Parathyroid adenoma (tissue), 2 donors: ENCODE measurements around the gene SYTL5.

Source experiments
- H2AFZ ChIP-seq: fragments of 300-600 bp; sonication (generic); one replicate; pipeline ENCODE4 v1.7.0; 2017; ENCODE audit warnings: antibody characterized with exemption, mild to moderate bottlenecking
- H3K27ac ChIP-seq: fragments of 300-600 bp; sonication (generic); one replicate; pipeline ENCODE4 v1.7.0; 2017
- H3K27me3 ChIP-seq: fragments of 300-600 bp; sonication (generic); one replicate; pipeline ENCODE4 v1.7.0; 2017; ENCODE audit warnings: low read length; ENCODE audit not compliant: control insufficient read depth, insufficient read depth
- H3K36me3 ChIP-seq: fragments of 300-600 bp; sonication (generic); one replicate; pipeline ENCODE4 v1.7.0; 2017; ENCODE audit warnings: low read length; ENCODE audit not compliant: control insufficient read depth, insufficient read depth
- H3K4me1 ChIP-seq: fragments of 300-600 bp; sonication (generic); one replicate; pipeline ENCODE4 v1.7.0; 2017; ENCODE audit warnings: control low read depth
- H3K4me2 ChIP-seq: fragments of 300-600 bp; sonication (generic); one replicate; pipeline ENCODE4 v1.7.0; 2017; ENCODE audit warnings: low read length
- H3K4me3 ChIP-seq: fragments of 300-600 bp; sonication (generic); one replicate; pipeline ENCODE4 v1.7.0; 2017; ENCODE audit warnings: low read depth, low read length
- H3K79me2 ChIP-seq: fragments of 300-600 bp; sonication (generic); one replicate; pipeline ENCODE4 v1.7.0; 2017; ENCODE audit warnings: control low read depth
- H3K9ac ChIP-seq: fragments of 300-600 bp; sonication (generic); one replicate; pipeline ENCODE4 v1.7.0; 2017; ENCODE audit warnings: mild to moderate bottlenecking
- H3K9me3 ChIP-seq: fragments of 300-600 bp; sonication (generic); one replicate; pipeline ENCODE4 v1.7.0; 2017; ENCODE audit warnings: low read length; ENCODE audit not compliant: control insufficient read depth
- CTCF ChIP-seq: fragments of 300-600 bp; sonication (generic); IDR thresholded peaks from one replicate; pipeline ENCODE4 v1.7.0; 2017; ENCODE audit warnings: antibody characterized with exemption, mild to moderate bottlenecking
- donor health status: primary hyperparathyroidism.

SYTL5 gene

GRCh38 chrX:38038501-38038900 is 32.1 kb downstream of the SYTL5 start:
- H3K4me2 ChIP-seq: no peak overlapping the region

GRCh38 chrX:38041237-38041636 is 34.9 kb downstream of the SYTL5 start:
- no peak overlapping the region for H3K9ac ChIP-seq
- TF ChIP-seq CTCF: no peak
- no peaks in the 10 kb centered on the region for H3K4me1 ChIP-seq
- no peaks in the 10 kb centered on the region for H3K79me2 ChIP-seq
- H3K9me3 ChIP-seq: no peaks in the 10 kb centered on the region
- no peak overlapping the region for H3K4me2 ChIP-seq
- no peaks in the 10 kb centered on the region for H3K36me3 ChIP-seq
- H3K27ac ChIP-seq: no peak overlapping the region
- no peak overlapping the region for H3K4me3 ChIP-seq
- no peaks in the 10 kb centered on the region for H3K27me3 ChIP-seq
- no peak overlapping the region for H2AFZ ChIP-seq

More at GRCh38 chrX:38038501-38038900, 32.1 kb downstream of the SYTL5 start:
- Histone ChIP-seq H3K9me3 (no peaks in the 10 kb centered on the region), H3K4me1 (no peaks in the 10 kb centered on the region), H3K79me2 (no peaks in the 10 kb centered on the region), H3K27me3 (no peaks in the 10 kb centered on the region), H2AFZ (no peak overlapping the region), H3K27ac (no peak overlapping the region), H3K9ac (no peak overlapping the region), H3K4me3 (no peak overlapping the region), H3K36me3 (no peaks in the 10 kb centered on the region)
- no peak for TF ChIP-seq CTCF

GRCh38 chrX:38044701-38045100 is 38.3 kb downstream of the SYTL5 start:
- Histone ChIP-seq H3K27ac (no peak overlapping the region), H3K36me3 (no peaks in the 10 kb centered on the region), H2AFZ (no peak overlapping the region), H3K27me3 (no peaks in the 10 kb centered on the region), H3K9me3 (no peaks in the 10 kb centered on the region), H3K79me2 (no peaks in the 10 kb centered on the region), H3K4me2 (no peak overlapping the region), H3K4me3 (no peak overlapping the region), H3K4me1 (no peaks in the 10 kb centered on the region), H3K9ac (no peak overlapping the region)
- TF ChIP-seq CTCF: no peak

GRCh38 chrX:38045538-38046096 is 39.3 kb downstream of the SYTL5 start:
- Histone ChIP-seq H3K9ac (no peak overlapping the region), H3K4me3 (no peak overlapping the region), H3K4me1 (no peaks in the 10 kb centered on the region), H3K27me3 (no peaks in the 10 kb centered on the region), H3K4me2 (peak overlapping the region; percentile 17), H3K36me3 (no peaks in the 10 kb centered on the region), H3K79me2 (no peaks in the 10 kb centered on the region), H3K9me3 (no peaks in the 10 kb centered on the region), H2AFZ (no peak overlapping the region), H3K27ac (no peak overlapping the region)
- TF ChIP-seq CTCF: no peak

GRCh38 chrX:38048886-38049285 is 42.5 kb downstream of the SYTL5 start:
- no peak for TF ChIP-seq CTCF
- no peaks in the 10 kb centered on the region for H3K27me3 ChIP-seq
- H3K9ac ChIP-seq: no peak overlapping the region

More at GRCh38 chrX:38048886-38049285, 42.5 kb downstream of the SYTL5 start:
- no peaks in the 10 kb centered on the region for H3K79me2 ChIP-seq
- H3K4me3 ChIP-seq: no peak overlapping the region
- H3K9me3 ChIP-seq: no peaks in the 10 kb centered on the region
- no peak overlapping the region for H3K4me2 ChIP-seq
- H3K36me3 ChIP-seq: no peaks in the 10 kb centered on the region
- no peak overlapping the region for H2AFZ ChIP-seq
- no peaks in the 10 kb centered on the region for H3K4me1 ChIP-seq
- H3K27ac ChIP-seq: no peak overlapping the region
